ENCODE data around the gene ADA. TPM values are rescaled to one million over a fixed set of nuclear protein-coding genes. Genes with fewer than 3 reads are reported as not detected.
"Not testable (repeated sequence)": the region's sequence is repeated elsewhere in the genome, so short reads cannot be mapped to it uniquely, and the experiment has no call there.

ADA gene
- total and polyA plus RNA-seq, 2 of the 13 experiments (the other 11 are each of a cell fraction or from before 2014, with no cell fraction given), result 2.5 to 11.3 TPM

DNA sequence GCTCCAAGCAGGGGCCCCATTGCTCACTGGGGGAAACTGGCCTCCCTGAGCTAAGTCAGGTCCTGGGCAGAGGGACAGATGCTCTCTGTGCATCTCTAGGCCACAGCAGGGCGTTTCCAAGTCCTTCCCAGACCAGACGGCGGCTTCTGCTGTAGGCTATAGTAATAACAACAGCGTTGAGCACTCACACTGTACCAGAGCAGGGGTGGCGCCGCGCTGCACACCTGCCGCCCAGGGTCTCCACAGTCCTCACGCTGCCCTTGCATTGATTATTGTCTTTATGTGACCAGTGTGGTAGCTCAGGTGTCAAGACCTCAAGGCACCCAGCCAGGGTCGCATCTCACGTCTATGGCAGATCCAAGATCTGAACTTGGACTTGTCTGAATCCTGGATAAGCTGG, 48.8 kb upstream of the ADA start (continued):
- TF ChIP-seq, protein P1, sequence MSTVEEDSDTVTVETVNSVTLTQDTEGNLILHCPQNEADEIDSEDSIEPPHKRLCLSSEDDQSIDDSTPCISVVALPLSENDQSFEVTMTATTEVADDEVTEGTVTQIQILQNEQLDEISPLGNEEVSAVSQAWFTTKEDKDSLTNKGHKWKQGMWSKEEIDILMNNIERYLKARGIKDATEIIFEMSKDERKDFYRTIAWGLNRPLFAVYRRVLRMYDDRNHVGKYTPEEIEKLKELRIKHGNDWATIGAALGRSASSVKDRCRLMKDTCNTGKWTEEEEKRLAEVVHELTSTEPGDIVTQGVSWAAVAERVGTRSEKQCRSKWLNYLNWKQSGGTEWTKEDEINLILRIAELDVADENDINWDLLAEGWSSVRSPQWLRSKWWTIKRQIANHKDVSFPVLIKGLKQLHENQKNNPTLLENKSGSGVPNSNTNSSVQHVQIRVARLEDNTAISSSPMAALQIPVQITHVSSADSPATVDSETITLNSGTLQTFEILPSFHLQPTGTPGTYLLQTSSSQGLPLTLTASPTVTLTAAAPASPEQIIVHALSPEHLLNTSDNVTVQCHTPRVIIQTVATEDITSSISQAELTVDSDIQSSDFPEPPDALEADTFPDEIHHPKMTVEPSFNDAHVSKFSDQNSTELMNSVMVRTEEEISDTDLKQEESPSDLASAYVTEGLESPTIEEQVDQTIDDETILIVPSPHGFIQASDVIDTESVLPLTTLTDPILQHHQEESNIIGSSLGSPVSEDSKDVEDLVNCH (CRISPR knock-in tag; IDR thresholded peaks at IDR 0.05), result no peak
- no peak for TF ChIP-seq ZFP90 (CRISPR knock-in tag; IDR thresholded peaks at IDR 0.05; ENCODE audit: borderline replicate concordance)
- no peak for TF ChIP-seq ZNF510 (CRISPR knock-in tag; IDR thresholded peaks at IDR 0.05; ENCODE audit: low read depth)
- TF ChIP-seq, protein P2, sequence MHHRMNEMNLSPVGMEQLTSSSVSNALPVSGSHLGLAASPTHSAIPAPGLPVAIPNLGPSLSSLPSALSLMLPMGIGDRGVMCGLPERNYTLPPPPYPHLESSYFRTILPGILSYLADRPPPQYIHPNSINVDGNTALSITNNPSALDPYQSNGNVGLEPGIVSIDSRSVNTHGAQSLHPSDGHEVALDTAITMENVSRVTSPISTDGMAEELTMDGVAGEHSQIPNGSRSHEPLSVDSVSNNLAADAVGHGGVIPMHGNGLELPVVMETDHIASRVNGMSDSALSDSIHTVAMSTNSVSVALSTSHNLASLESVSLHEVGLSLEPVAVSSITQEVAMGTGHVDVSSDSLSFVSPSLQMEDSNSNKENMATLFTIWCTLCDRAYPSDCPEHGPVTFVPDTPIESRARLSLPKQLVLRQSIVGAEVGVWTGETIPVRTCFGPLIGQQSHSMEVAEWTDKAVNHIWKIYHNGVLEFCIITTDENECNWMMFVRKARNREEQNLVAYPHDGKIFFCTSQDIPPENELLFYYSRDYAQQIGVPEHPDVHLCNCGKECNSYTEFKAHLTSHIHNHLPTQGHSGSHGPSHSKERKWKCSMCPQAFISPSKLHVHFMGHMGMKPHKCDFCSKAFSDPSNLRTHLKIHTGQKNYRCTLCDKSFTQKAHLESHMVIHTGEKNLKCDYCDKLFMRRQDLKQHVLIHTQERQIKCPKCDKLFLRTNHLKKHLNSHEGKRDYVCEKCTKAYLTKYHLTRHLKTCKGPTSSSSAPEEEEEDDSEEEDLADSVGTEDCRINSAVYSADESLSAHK (CRISPR knock-in tag; IDR thresholded peaks at IDR 0.05; ENCODE audit: borderline replicate concordance), result no peak

DNA sequence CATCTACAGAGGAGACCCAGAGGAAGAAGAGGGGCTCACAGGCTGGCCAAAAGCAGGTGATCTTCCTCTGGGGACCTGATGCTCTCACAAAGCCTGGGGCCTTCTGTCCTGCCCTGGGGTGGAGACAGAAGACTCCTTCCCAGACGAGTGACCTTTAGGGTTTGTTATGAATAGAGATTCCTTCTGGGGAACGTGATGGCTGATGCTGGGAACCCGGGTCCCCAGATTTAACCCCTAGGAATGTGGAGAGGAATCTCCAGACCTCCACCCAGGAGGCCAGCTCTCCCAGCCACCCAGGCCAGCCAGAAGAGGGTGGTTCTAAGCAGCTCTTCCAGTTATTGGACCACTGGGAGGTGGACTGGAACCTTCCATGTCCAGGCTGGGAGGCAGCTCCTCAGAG, 46.9 kb upstream of the ADA start:
- Histone ChIP-seq H3K79me2 (ENCODE audit: insufficient read depth, low read length) (no peaks in the 10 kb centered on the region), H3K9ac (ENCODE audit: insufficient read depth, low read depth, low read length) (no peak overlapping the region), H3K27ac (ENCODE audit: extremely low read length, insufficient read depth, low read length) (no peak overlapping the region), H3K27me3 (ENCODE audit: control insufficient read depth in 1 of 2, insufficient read depth in 2 of 2, low read length in 2 of 2) (peaks cover 4 to 21% of the 10 kb centered on the region in 2 experiments; a peak in 3 of 5 replicates), H3K9me3 (ENCODE audit: low read length) (no peaks in the 10 kb centered on the region), H3K4me1 (ENCODE audit: insufficient read depth, low read length) (peaks cover 11% of the 10 kb centered on the region), H3K4me3 (replicated peaks in 1 of 3; ENCODE audit: insufficient read depth in 1 of 3, low read depth in 2 of 3, low read length in 3 of 3) (no peak overlapping the region), H4K20me1 (ENCODE audit: insufficient read depth, low read length) (no peaks in the 10 kb centered on the region), H2AFZ (ENCODE audit: low read length) (no peak overlapping the region), H3K4me2 (ENCODE audit: low read depth, low read length) (no peak overlapping the region), H3K36me3 (replicated peaks in 1 of 2; ENCODE audit: control insufficient read depth in 1 of 2, insufficient read depth in 2 of 2, low read length in 2 of 2) (no peaks in the 10 kb centered on the region)
- DNase-seq (ENCODE audit: low spot score), result no peak
- WGBS (ENCODE audit: low lambda C conversion rate), result 8% methylated on average over 3 of the region's 3 CpGs
- in situ Hi-C loops (cut with HindIII; ENCODE audit: extremely low pct_ligation_motif_present, low pct_unique_long_range_greater_than_20kb) (no loop called here), intact Hi-C loops (cut with micrococcal nuclease; ENCODE audit: unreplicated experiment) (no loop called here)
- no peak for FAIRE-seq
- ChIA-PET CTCF (ENCODE audit: low intra/inter-chr PET ratio, low total read pairs) (no interaction called here), POLR2A (no interaction called here)
- ATAC-seq, result no peak
- TF ChIP-seq SSRP1 (CRISPR knock-in tag; IDR thresholded peaks at IDR 0.05), result no peak
- BruUV-seq (replicated peaks), result no TSS peak

DNA sequence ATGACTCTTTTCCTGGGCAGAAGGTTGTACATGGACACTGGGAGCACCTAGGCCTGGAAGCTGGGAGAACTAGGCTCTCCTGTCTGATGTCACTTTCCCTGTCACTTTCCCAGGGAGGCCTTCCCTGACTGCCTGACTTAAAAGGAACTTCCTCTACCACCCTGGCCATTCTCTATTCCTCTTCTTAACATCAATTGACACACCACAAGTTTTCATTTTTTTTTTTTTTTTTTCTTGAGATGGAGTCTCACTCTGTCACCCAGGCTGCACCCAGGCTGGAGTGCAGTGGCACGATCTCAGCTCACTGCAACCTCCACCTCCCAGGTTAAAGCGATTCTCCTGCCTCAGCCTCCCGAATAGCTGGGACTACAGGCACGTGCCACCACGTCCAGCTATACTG, 45.5 kb upstream of the ADA start:
- H3K27ac ChIP-seq (ENCODE audit: extremely low read length, insufficient read depth, low read length); CTCF ChIA-PET (ENCODE audit: low intra/inter-chr PET ratio, low total read pairs); FAIRE-seq; H2AFZ ChIP-seq (ENCODE audit: low read length); POLR2A ChIA-PET; H3K4me3 ChIP-seq (replicated peaks in 1 of 3; ENCODE audit: insufficient read depth in 1 of 3, low read depth in 2 of 3, low read length in 3 of 3); H3K36me3 ChIP-seq (replicated peaks in 1 of 2; ENCODE audit: control insufficient read depth in 1 of 2, insufficient read depth in 2 of 2, low read length in 2 of 2); H3K79me2 ChIP-seq (ENCODE audit: insufficient read depth, low read length); ATAC-seq; BruUV-seq (replicated peaks); H4K20me1 ChIP-seq (ENCODE audit: insufficient read depth, low read length); DNase-seq (ENCODE audit: low spot score); in situ Hi-C loops (cut with HindIII; ENCODE audit: extremely low pct_ligation_motif_present, low pct_unique_long_range_greater_than_20kb); H3K4me2 ChIP-seq (ENCODE audit: low read depth, low read length); H3K9ac ChIP-seq (ENCODE audit: insufficient read depth, low read depth, low read length); H3K9me3 ChIP-seq (ENCODE audit: low read length); intact Hi-C loops (cut with micrococcal nuclease; ENCODE audit: unreplicated experiment): not testable (repeated sequence)
- WGBS (ENCODE audit: low lambda C conversion rate), result 13% methylated on average over 5 of the region's 5 CpGs
- Histone ChIP-seq H3K27me3 (ENCODE audit: control insufficient read depth in 1 of 2, insufficient read depth in 2 of 2, low read length in 2 of 2) (peaks cover 4 to 21% of the 10 kb centered on the region in 2 experiments; a peak in 3 of 5 replicates), H3K4me1 (ENCODE audit: insufficient read depth, low read length) (peaks cover 16% of the 10 kb centered on the region)

Measured in HepG2 (cell line).